Large intestine (tissue), 3 donors: ENCODE results near the gene ENC1. TPM values are rescaled to one million over a fixed set of nuclear protein-coding genes. Genes with fewer than 3 reads are reported as not detected.
"Not testable (repeated sequence)": the region's sequence is repeated elsewhere in the genome, so short reads cannot be mapped to it uniquely, and the experiment has no call there.

Source experiments
- DNase-seq, 2 donors: peaks; one replicate each; pipeline versions ENCODE4 v3.0.0 to v3.0.0-alpha.2; 2013
- H3K27ac ChIP-seq: one replicate; pipeline ENCODE4 v1.5.1; 2013; ENCODE audit warnings: low read length
- H3K27me3 ChIP-seq: 2 replicates; pipeline ENCODE4 v1.6.1; 2013; ENCODE audit warnings: low read length; ENCODE audit not compliant: control insufficient read depth, insufficient read depth
- H3K36me3 ChIP-seq: 2 replicates; pipeline ENCODE4 v1.6.1; 2013; ENCODE audit warnings: low read length; ENCODE audit not compliant: control insufficient read depth, insufficient read depth
- H3K4me1 ChIP-seq: one replicate; pipeline ENCODE4 v1.6.1; 2013; ENCODE audit warnings: low read length; ENCODE audit not compliant: control insufficient read depth, insufficient read depth
- H3K4me3 ChIP-seq: one replicate; pipeline ENCODE4 v1.5.1; 2013; ENCODE audit warnings: low read length
- H3K9me3 ChIP-seq: one replicate; pipeline ENCODE4 v1.6.1; 2013; ENCODE audit warnings: mild to moderate bottlenecking, low read depth, low read length, moderate library complexity; ENCODE audit not compliant: control insufficient read depth
- WGBS: methylation state at CpG from one replicate; pipeline ENCODE4 v1.1.5; 2013; ENCODE audit warnings: low lambda C conversion rate; ENCODE audit not compliant: insufficient coverage; 5-methylcytosine and 5-hydroxymethylcytosine counted together
- polyA plus RNA-seq: library from polyadenylated mRNA; unstranded; fragments of 120-200 nt; gene quantifications from one replicate; pipeline ENCODE4 v1.2.1, GENCODE V29; 2013

ENC1 gene
- polyA plus RNA-seq, 1 donor, result 122 TPM

DNA sequence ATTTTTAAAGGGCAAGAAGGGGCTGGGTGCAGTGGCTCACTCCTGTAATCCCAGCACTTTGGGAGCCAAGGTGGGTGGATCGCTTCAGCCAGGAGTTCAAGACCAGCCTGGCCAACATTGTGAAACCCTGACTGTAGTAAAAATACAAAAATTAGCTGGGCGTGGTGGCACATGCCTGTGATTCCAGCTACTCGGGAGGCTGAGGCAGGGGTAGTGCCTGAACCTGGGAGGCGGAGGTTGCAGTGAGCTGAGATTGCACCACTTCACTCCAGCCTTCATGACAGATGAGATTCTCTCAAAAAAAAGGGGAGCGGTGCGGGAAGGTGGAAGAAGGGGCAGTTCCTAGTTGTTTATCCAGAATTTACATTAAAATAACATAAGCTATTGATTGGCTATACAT is 35.9 kb upstream of the ENC1 start:
- H3K4me3 ChIP-seq, H3K27ac ChIP-seq, H3K9me3 ChIP-seq, DNase-seq, H3K27me3 ChIP-seq, H3K4me1 ChIP-seq, H3K36me3 ChIP-seq: not testable (repeated sequence)
- 86% methylated on average over 2 of the region's 6 CpGs for WGBS

DNA sequence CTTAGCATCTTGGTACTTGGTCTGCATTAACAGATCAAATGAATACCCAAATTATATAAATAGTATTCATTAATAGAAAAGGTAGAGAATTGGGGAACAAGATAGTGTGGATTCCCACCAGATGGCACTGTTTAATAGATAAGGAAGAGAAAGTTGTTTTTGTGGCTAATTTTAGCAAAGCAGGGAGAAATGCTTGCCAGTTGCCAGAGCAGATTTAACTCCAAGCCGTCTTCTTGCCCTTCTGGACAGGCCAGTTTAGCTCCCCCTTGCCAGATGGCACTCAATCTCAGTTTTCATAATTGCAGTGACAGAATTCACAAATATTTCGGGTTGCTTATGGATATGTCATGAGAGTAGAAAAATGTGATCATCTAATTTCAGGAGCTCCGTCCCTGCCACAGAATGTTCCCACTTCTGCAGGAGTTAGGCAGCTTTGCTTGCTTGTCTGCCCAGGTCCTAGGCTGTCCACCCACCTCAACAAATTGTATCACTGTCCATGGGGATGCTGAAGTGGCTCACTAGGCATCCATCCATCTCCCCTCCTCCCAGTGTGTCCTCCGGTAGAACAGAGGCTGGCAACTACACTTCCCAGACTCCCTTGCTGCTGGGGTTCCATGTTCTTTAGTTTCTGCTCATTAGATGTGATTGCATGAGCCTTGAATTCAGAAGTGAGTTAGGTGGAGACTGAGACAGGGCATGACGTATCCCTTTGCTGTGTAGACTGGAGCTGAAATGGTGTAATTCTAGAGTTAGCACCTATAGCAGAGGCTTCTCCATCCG is 32.7 kb upstream of the ENC1 start:
- no peaks in the 10 kb centered on the region for H3K27me3 ChIP-seq
- H3K27ac ChIP-seq, result no peak overlapping the region
- WGBS, result no CpG with 5 or more reads among the region's 6 CpGs
- H3K36me3 ChIP-seq, result no peaks in the 10 kb centered on the region
- no peak overlapping the region for H3K4me3 ChIP-seq
- H3K4me1 ChIP-seq, result no peaks in the 10 kb centered on the region
- no peak for DNase-seq
- peaks cover 10% of the 10 kb centered on the region for H3K9me3 ChIP-seq

DNA sequence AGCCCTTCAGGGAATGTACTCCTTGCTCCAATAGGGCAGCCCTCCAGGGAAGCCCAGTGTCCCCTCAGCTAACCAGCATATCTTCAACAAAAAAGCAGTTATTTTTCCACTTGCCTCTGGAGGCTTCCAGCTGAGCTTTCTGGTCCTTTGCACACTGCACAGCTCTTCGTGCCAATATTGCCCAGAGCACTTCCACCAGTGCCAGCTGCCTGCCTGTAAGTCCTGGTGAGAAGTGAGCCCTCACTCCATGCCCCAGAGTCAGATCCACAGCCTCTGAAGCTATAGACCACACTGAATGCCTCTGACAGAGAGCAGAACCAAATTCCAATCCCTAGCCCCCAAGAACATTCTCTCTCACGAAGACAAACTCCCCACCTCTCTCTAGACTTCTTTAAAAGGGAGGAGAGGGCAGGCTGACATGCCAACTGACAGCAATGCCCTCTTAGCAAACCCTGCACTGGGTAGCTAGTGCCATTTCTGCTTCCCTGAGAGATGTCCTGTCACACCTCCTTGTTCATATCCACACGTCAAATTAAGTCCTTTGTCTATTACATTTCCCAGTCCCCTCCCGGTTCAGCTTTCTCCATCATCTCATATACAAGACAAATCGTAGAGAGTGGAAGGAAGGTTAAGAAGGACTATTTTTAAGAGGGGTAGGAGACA is 31.8 kb upstream of the ENC1 start:
- Histone ChIP-seq H3K36me3 (no peaks in the 10 kb centered on the region), H3K27me3 (no peaks in the 10 kb centered on the region), H3K27ac (no peak overlapping the region), H3K4me1 (no peaks in the 10 kb centered on the region), H3K4me3 (no peak overlapping the region), H3K9me3 (peaks cover 10% of the 10 kb centered on the region)
- no peak for DNase-seq
- WGBS, result 61% methylated on average over 2 of the region's 5 CpGs

DNA sequence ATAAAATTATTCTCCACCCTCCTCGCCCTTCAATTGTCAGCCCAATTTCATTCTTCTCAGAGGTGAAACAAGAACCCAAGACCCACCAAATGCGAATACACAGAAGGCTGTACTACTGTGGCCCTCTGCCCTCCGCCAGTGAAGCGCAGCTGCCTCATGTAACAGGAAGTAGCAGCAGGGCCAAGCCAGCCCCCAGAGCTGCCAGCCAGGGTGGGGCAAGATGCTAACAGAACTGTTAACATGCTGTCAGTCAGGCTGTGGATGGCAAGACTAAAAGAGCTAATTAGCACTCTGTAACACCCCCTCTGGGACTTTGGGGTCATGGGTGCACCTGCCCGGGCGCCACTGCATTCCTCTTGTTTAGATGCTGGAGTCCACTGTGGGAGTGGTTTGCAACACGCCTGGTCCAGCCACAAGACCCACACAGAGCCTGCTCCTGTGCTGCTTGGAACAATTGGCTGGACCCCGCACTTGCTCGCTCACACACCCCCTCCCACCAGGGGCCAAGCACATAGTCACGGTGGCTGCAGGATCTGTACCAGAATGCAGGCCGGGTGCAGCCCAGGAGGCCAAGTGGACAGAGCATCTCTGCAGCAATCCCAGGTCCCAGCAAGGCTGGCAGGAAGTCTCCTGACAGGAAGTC is 30.0 kb upstream of the ENC1 start:
- Histone ChIP-seq H3K4me1 (no peaks in the 10 kb centered on the region), H3K4me3 (no peak overlapping the region), H3K36me3 (no peaks in the 10 kb centered on the region), H3K9me3 (peaks cover 10% of the 10 kb centered on the region), H3K27me3 (no peaks in the 10 kb centered on the region), H3K27ac (no peak overlapping the region)
- no CpG with 5 or more reads among the region's 11 CpGs for WGBS
- no peak for DNase-seq

DNA sequence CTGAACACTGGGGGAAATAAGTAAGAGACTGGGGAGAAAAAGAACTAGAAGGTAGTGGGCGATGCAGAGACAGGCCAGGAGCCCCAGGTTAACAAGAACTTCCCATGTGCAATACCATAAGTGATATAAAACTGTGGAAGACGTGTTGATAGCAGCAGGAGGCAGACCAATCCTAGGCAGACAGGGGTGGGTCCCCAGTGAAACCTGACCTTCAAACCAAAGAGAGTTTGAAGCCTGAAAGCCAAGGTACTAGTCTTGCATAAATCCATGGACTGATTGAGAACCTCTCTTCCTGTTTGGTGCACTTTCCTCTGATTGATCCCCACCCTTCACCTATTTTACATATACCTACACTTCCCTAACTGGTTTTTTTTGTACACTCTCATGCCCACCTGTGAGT is 29.3 kb upstream of the ENC1 start:
- no peak for DNase-seq
- peaks cover 10% of the 10 kb centered on the region for H3K9me3 ChIP-seq
- no peaks in the 10 kb centered on the region for H3K4me1 ChIP-seq
- no CpG with 5 or more reads among the region's 2 CpGs for WGBS
- H3K4me3 ChIP-seq, result no peak overlapping the region
- H3K36me3 ChIP-seq, result no peaks in the 10 kb centered on the region
- no peaks in the 10 kb centered on the region for H3K27me3 ChIP-seq
- H3K27ac ChIP-seq, result no peak overlapping the region

DNA sequence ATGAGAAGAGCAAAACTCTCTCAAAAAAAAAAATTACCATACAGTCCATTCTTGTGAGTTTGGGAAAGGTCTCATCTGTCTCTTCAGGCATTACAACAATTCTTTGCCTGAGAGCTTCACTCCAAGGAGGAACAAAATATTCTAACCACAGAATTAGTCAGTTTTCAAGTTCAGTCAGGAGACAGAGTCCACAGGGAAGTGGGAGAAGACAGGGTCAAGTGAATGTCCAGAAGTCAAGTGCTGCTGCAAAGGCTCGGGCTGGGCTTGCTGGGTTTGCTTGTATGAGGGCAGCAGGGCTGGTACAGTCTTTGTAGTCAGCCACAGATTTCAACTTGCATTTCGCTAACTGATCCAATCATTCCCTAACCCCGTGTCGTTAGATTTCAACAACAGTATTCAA is 26.9 kb upstream of the ENC1 start:
- Histone ChIP-seq H3K27me3 (no peaks in the 10 kb centered on the region), H3K4me3 (no peak overlapping the region), H3K9me3 (peaks cover 10% of the 10 kb centered on the region), H3K27ac (no peak overlapping the region), H3K36me3 (no peaks in the 10 kb centered on the region), H3K4me1 (no peaks in the 10 kb centered on the region)
- DNase-seq, result no peak
- WGBS, result no CpG with 5 or more reads among the region's 4 CpGs

DNA sequence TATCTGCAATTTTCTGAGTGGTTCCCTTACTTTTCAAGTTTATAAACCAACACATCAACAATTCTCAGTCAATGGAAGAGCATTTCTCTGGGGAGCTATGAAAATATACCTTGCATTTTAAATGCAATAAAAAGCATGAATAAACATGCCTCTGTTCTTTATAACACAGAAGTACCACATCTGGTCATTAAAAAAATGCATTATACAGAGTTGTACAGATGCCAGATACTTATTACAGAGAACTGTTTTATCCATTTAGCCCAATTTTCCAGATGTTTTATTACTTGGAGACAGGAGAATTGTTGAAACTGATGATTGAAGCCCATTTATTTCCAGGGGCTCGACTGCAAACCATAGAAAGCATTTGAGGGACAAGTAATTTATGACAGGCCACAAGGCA is 25.3 kb upstream of the ENC1 start:
- no peaks in the 10 kb centered on the region for H3K4me1 ChIP-seq
- DNase-seq, result no peak
- H3K36me3 ChIP-seq, result no peaks in the 10 kb centered on the region
- no peak overlapping the region for H3K4me3 ChIP-seq
- no peak overlapping the region for H3K27ac ChIP-seq
- WGBS, result no CpG with 5 or more reads among the region's 1 CpG
- no peaks in the 10 kb centered on the region for H3K27me3 ChIP-seq
- H3K9me3 ChIP-seq, result peaks cover 10% of the 10 kb centered on the region

DNA sequence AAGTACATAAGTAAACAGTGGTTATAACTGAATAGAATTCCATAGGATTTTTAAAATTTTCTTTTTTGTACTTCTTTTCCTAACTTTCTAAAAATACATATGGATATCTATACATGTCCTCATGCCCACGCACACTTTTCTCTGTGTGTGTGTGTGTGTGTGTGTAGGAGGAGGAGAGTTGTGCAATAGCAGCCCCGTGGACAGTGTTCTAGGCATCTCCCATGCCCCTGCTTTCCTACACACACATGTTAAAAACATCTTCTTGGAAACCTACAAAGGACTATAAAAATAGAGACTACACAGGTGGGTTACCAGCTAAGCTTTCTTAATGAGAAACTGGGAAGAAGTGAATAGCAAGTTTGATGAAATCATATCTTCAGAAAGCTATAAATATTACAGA is 24.7 kb upstream of the ENC1 start:
- no peak overlapping the region for H3K27ac ChIP-seq
- DNase-seq, result no peak
- WGBS, result no CpG with 5 or more reads among the region's 2 CpGs
- no peak overlapping the region for H3K4me3 ChIP-seq
- no peaks in the 10 kb centered on the region for H3K4me1 ChIP-seq
- no peaks in the 10 kb centered on the region for H3K27me3 ChIP-seq
- H3K9me3 ChIP-seq, result peaks cover 5% of the 10 kb centered on the region
- H3K36me3 ChIP-seq, result no peaks in the 10 kb centered on the region

DNA sequence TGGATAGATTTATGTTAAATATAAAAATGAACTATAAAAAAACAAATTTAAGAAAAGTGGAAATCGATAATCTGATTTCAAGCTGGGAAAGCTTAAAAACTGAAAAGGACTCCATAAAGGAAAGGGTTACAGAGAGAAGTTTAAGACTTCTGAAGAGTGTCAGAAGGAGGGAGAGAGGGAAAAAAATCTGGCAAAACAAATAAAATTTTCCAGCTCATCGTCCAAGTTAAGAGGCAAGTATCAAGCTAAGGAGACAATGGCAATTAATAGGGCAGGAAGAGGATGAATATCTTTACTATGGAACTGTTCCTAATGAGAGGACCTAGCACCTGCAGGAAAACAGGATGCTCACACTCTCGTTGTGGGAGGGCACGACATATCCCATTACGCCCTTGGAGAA is 24.0 kb upstream of the ENC1 start:
- WGBS, result 67% methylated on average over 2 of the region's 5 CpGs
- H3K4me1 ChIP-seq, result no peaks in the 10 kb centered on the region
- no peaks in the 10 kb centered on the region for H3K27me3 ChIP-seq
- no peak for DNase-seq
- H3K9me3 ChIP-seq, result no peaks in the 10 kb centered on the region
- H3K4me3 ChIP-seq, result no peak overlapping the region
- H3K36me3 ChIP-seq, result no peaks in the 10 kb centered on the region
- no peak overlapping the region for H3K27ac ChIP-seq

DNA sequence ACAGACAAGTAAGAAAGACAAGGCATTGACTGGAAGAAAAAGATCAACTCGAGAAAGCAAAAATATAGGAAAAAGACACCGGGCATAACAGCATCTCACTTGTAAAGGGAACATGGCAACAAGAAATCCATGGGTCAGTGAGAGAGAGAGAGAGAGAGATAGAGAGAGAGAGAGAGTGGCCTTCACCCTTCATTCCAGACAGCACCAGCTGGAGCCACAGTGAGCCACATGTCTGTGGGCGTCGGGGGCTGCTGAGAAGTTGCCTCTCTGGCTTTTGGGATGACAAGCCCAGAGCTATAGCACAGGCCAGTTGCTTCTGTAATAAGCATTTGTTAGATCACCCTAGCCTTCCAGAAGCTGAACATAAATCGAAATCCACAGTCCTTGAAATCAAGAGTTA is 20.3 kb upstream of the ENC1 start:
- H3K36me3 ChIP-seq, result no peaks in the 10 kb centered on the region
- no peaks in the 10 kb centered on the region for H3K9me3 ChIP-seq
- no peaks in the 10 kb centered on the region for H3K27me3 ChIP-seq
- DNase-seq, result no peak
- no peak overlapping the region for H3K4me3 ChIP-seq
- no peak overlapping the region for H3K27ac ChIP-seq
- no CpG with 5 or more reads among the region's 5 CpGs for WGBS
- no peaks in the 10 kb centered on the region for H3K4me1 ChIP-seq
